CD4-positive, alpha-beta T cell treated with Interleukin-1 beta for 1 hour (primary cell): Measurements from ENCODE around the gene GAS6.
A peak's percentile ranks its signal among the peaks of the same experiment; 100 is the strongest.

Source experiments
- DNase-seq, 2 donors: peaks; one replicate each; pipeline ENCODE4 v3.0.0-alpha.2; 2020 to 2022

GAS6 gene

GRCh38 chr13:113850722-113851479 is 13.0 kb downstream of the GAS6 start:
- no peak for DNase-seq

- DNase-seq: no peak
These were observed 13.7 kb downstream of the GAS6 start for GRCh38 chr13:113849981-113850721.

GRCh38 chr13:113849546-113849945 is 14.3 kb downstream of the GAS6 start:
- DNase-seq: no peak

- DNase-seq: no peak
These were observed 15.2 kb downstream of the GAS6 start for GRCh38 chr13:113848431-113849260.

DNA sequence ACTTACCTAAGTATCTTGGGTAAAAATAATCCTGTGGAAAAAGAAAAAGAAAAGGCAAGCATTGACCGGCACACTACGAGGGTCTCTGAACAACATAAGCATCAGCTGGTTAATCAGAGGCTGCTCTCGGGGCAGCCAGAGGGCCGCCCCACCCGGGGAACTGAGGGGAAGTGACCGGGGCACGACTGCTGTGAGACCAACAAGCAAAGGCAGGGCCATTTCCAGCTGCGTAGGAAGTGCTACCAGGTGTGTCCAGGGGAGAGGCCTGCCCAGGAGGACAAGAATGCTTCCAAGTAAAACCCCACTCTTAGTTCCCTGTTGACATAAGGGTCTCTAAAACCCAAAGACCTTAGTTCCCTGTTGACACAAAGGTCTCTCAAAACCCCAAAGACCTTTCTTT is 15.9 kb downstream of the GAS6 start:
- DNase-seq: no peak

DNA sequence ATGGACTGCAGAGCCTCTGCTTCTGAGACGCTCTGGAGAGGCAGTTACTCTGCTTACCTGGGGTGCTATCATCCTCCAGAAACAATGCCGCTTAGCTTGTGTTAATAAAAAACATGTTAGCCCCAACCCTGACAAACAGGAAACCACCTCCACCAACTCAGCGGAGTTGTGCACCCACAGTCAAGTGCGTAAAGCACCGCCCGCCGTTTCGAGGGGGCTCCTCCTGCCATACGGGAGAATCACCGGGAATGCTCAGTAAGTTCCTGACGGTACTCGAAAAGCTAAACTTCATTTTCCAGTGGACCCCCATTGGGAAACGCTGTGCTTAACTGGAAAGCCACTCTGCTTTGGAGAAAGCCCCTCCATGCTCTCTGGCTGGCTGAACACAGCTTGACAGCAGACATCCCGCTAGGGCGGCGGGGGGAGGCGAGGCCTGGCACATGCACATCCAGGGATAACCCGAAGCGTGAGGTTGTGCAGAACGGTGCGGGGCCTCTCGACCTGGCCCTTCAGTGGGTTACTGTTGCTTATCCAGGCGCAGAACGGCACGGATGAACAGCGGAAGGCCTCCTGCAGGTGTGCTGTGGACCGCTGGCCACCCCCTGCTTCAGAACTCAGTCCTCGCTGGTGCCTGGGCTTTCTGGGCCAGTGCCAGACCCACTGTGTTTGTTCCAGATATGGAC is 17.1 kb downstream of the GAS6 start:
- peak in 1 of 2 donors; percentile 33 for DNase-seq

DNA sequence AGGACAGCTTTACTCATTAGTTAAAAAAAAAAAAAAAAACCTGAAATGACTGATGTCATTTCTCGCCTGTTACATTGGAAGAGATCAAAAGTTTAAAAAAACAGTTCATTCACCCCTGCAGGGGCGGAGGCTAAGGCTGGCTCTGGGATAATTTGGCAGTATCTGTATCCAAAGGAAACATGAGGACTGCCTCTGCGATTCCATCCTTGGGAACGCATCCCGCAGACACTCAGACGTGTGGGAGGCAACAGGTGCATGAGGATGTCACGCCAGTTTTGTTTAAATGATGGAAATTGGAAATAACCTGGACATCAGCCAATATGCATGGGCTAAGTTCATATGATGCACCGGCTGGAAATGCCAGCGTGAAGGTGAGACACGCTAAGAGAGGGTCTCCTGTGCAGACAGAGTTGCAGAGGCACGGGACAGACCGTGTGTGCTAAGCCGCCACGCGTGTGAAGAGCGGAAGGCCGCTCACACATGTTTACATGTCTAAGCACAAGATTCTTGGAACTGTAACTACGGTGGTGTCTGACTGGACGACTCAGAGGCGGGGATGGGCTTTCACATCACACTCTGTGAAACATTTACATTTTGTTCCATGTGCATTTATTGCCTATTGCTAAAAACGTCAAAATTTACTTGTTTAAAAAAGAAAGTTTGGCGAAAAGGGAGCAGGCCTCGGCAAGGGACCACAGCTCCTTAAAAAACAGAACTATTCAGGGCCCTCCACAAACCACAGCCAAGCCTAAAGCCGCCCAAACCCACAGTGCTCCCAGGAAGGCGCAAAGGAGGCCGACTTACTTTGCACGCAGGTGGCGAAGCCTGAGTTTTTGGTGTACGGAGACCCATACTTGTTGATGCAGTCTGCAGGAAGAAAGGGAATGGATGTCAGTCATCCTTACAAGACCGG is 17.9 kb downstream of the GAS6 start:
- no peak for DNase-seq

- DNase-seq: no peak
These were observed 18.8 kb downstream of the GAS6 start for GRCh38 chr13:113845055-113845454.

GRCh38 chr13:113843864-113844556 is 19.9 kb downstream of the GAS6 start:
- no peak for DNase-seq

GRCh38 chr13:113843063-113843654 is 20.7 kb downstream of the GAS6 start:
- no peak for DNase-seq

DNA sequence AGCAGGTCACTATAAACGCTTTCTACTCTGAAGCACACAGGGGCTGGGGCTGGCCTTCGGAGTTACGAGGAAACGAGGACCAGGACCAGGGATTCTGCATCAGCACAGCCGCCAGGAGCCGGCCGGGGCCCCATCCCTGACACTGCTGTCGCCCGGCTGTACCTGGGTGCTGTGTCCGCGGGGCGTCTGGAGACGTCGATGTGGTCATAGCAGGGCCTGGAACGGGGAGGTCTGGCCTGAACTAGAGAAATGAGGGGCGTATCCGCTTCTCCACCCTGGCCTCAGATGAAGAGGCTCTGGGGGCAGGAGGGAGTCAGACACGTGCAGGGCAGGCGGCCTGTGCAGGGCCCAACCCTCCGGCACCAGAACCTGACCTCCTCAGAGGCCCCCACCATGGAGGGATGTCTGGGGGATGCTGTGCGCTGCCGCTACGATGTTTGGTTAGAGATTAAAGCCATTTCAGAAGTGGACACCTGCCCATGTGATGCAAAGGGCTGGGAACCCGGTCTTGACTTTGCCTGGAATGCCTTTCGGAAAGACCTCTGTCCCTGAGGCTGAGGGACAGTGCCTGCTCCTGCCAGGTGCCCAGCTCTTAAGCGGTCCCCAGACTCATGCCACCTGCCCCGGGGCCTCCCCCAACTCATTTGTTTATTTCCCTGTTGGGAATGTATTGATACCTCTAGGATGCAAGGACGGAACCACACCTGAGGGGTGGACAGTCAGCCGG is 21.4 kb downstream of the GAS6 start:
- no peak for DNase-seq

DNA sequence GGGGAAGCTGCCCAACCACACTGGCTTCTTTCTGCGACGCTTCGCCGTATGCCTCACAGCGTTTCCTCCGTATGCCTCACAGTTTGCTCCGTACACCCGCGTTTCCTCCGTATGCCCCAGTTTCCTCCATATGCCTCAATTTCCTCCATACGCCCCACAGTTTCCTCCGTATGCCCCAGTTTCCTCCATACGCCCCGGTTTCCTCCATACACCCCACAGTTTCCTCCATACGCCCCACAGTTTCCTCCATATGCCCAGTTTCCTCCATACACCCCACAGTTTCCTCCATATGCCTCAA is 22.6 kb downstream of the GAS6 start:
- no peak for DNase-seq

GRCh38 chr13:113840541-113841352 is 23.1 kb downstream of the GAS6 start:
- no peak for DNase-seq

GRCh38 chr13:113839536-113840204 is 24.2 kb downstream of the GAS6 start:
- no peak for DNase-seq

- no peak for DNase-seq
These were observed 25.1 kb downstream of the GAS6 start for GRCh38 chr13:113838711-113839201.

DNA sequence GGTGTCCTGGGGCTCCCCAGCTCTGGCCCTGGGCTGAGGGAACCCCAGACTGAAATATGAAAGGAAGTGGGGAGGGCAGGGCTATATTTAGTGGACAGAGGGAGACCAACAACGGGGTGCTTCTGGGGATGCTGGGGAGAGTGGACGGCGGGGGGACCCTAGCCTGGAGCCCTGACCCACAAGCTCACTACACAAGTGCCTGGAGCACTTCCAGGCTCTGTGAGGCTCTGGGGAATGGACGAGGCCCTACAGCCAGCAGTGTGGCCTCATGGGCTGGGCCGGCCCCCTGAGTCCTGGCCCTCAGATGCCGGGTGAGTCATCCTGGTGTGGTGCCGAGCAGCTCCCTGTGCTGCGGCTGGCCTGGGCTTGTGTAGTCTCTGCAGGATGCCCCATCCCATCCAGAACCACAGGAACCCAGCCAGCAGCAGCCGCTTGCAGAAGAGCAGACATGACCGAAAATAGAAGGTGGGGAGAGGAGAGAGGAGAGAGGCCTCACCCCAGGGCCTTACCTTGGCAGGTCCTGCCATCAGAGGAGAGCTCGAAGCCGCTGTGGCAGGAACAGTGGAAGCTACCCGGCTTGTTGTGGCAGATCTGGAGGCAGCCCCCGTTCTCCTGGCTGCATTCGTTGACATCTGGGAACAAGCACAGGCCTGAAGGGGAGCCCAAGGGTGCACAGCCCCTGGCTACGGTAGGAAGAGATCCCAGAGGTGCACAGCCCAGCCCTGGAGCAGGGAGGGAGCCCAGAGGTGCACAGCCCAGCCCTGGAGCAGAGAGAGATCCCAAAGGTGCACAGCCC is 26.1 kb downstream of the GAS6 start:
- no peak for DNase-seq

DNA sequence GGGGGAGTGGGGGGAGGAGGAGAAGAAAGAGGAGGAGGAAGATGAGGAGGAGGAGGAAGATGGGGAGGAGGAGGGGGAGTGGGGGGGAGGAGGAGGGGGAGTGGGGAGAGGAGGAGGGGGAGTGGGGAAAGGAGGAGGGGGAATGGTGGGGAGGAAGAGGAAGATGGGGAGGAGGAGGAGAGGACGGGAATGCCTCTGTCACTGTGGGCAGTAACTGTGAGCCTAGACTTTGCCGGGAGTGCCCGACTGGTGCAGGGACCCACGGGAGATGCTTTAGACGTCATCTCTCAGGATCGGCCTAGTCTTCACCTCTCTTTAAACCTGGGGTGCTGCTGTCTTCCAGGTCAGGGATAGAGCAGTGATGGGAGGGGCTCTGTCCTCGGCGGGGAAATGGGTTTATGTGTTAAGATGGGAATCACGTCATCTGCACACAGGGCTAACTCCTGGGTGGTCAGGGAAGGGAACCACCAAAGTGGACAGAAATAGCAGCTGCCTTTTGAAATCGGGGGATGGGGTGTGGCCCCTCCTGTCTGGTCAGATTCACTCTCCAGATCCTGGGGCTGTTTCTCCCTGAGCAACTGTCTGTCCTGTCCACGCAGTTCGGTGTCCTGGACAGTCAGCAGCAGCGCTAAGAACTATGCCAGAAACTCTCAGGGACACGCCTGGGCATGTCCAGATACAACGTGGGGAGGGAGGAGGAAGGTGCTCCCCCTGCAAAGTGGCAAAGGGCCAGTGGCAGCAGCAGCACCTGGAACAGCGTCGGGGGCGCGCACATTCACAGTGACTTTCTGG is 26.9 kb downstream of the GAS6 start:
- no peak for DNase-seq
